OCI-LY7 (cell line): ENCODE measurements around the gene TTC7B.

Experiments used
- CTCF ChIP-seq: fragments of 200-600 bp; sonication (generic); conservative IDR thresholded peaks from 2 replicates; pipeline ENCODE4 v1.5.1; 2014; ENCODE audit warnings: mild to moderate bottlenecking, antibody characterized with exemption, low read length, moderate library complexity, mixed read lengths
- EZH2phosphoT487 ChIP-seq: fragments of 200-600 bp; sonication (generic); IDR thresholded peaks from 2 replicates; pipeline ENCODE4 v1.6.1; 2018; ENCODE audit warnings: low read depth, borderline replicate concordance, mild to moderate bottlenecking, mixed run types, antibody characterized with exemption, low read length, moderate library complexity, mixed read lengths

GRCh38 chr14:90499908-90500664 is 316.1 kb downstream of the TTC7B start:
- no peak for TF ChIP-seq CTCF
- TF ChIP-seq EZH2phosphoT487 = no peak
